Tibial artery (tissue), 4 donors: ENCODE measurements around the gene MCM5.
A peak's percentile ranks its signal among the peaks of the same experiment; 100 is the strongest.

Source experiments
- DNase-seq, 2 donors: peaks; one replicate each; pipeline ENCODE4 v3.0.0-alpha.2; 2019
- H3K27ac ChIP-seq, 2 donors: fragments of 200-600 bp; sonication (generic) in 1 of 2; 1 replicate in 1 of 2; 2 replicates in 1 of 2; pipeline ENCODE4 v1.5.1; 2018 to 2019; ENCODE audit warnings: mild to moderate bottlenecking in 1 of 2
- H3K27me3 ChIP-seq, 2 donors: fragments of 200-600 bp; sonication (generic) in 1 of 2; one replicate each; pipeline versions ENCODE4 v1.5.1 to v1.6.0; 2016 to 2019
- H3K36me3 ChIP-seq, 3 donors: fragments of 200-600 bp; sonication (generic) in 2 of 3; one replicate each; pipeline ENCODE4 v1.5.1; 2016 to 2019; ENCODE audit warnings: mild to moderate bottlenecking in 2 of 3
- H3K4me1 ChIP-seq, 4 donors: fragments of 200-600 bp; sonication (generic) in 2 of 4; 1 replicate in 3 of 4; 2 replicates in 1 of 4; pipeline ENCODE4 v1.5.1; 2016 to 2019
- H3K4me3 ChIP-seq, 2 donors: fragments of 200-600 bp; sonication (generic) in 1 of 2; 1 replicate in 1 of 2; 2 replicates in 1 of 2; pipeline ENCODE4 v1.5.1; 2018 to 2019; ENCODE audit warnings: mild to moderate bottlenecking in 2 of 2
- H3K9me3 ChIP-seq, 3 donors: fragments of 200-600 bp; sonication (generic) in 1 of 3; one replicate each; pipeline ENCODE4 v1.5.1; 2016 to 2019
- CTCF ChIP-seq, 2 experiments: fragments of 200-600 bp in 1 of 2; fragments of 450-650 bp in 1 of 2; IDR thresholded peaks; one replicate each; pipeline ENCODE4 v1.5.1; 2017 to 2019; ENCODE audit warnings: antibody characterized with exemption in 2 of 2, mild to moderate bottlenecking in 1 of 2, moderate library complexity in 1 of 2
- intact Hi-C: fragments of 100-400 bp; cut with DNase I; formaldehyde crosslinking; loops from one replicate; pipeline ENCODE4 v1.15.0; 2023; ENCODE audit warnings: low total_unique reads

The MCM5 gene

GRCh38 chr22:35367331-35367886, 32.5 kb upstream of the MCM5 start:
- no peak overlapping the region for H3K27ac ChIP-seq
- H3K27me3 ChIP-seq, result peaks cover 0 to 39% of the 10 kb centered on the region in 2 donors
- H3K9me3 ChIP-seq, result no peaks in the 10 kb centered on the region
- TF ChIP-seq CTCF (IDR thresholded peaks at IDR 0.05), result no peak
- no peak overlapping the region for H3K4me3 ChIP-seq
- no peaks in the 10 kb centered on the region for H3K36me3 ChIP-seq
- peaks cover 0 to 9% (median 8%) of the 10 kb centered on the region in 4 donors for H3K4me1 ChIP-seq
- intact Hi-C loops, result no loop called here
- DNase-seq, result no peak

DNA sequence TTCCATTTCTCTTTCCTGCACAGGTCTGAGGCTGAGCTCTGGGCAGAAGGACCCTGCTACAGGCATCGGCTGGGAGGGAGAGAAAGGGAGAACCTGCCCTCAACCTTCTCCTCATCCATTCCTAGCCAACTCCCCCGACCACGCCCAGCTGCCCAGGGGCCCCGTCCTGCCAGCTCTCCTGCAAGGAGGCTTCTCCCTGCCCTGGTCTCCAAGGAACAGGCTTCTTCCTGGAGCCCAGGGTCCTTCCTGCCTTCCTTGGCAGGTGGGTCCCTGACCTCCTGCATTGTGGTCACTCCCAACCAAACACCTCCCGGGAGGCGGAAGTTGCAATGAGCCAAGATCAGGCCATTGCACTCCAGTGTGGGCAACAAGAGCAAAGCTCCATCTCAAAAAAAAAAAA, 31.6 kb upstream of the MCM5 start:
- no peaks in the 10 kb centered on the region for H3K9me3 ChIP-seq
- peaks cover 0 to 12% (median 8%) of the 10 kb centered on the region in 4 donors for H3K4me1 ChIP-seq
- H3K27ac ChIP-seq, result no peak overlapping the region
- DNase-seq, result no peak
- TF ChIP-seq CTCF (IDR thresholded peaks at IDR 0.05), result no peak
- H3K27me3 ChIP-seq, result peaks cover 0 to 32% of the 10 kb centered on the region in 2 donors
- intact Hi-C loops, result no loop called here
- no peak overlapping the region for H3K4me3 ChIP-seq
- no peaks in the 10 kb centered on the region for H3K36me3 ChIP-seq

DNA sequence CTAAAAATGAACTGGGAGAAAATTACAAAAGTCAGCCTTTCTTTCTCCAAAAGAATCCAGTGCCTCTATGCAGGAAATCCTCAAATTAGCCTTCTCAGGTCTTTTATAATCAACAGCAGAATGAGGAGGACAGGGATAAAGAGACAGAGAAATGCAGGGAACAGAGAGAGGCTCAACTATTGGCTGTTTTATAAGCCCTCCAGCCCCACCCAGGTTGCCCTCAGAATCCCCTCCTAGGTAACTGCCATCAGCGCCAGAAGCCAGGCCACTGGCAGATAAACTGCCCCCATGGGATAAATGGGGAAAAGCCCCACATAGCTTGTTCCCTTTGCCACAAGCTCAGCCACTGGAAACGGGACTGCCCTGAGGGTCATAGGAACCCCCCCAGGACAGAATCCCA, 29.9 kb upstream of the MCM5 start:
- Histone ChIP-seq H3K36me3 (no peaks in the 10 kb centered on the region), H3K9me3 (no peaks in the 10 kb centered on the region), H3K4me1 (peaks cover 0 to 12% (median 8%) of the 10 kb centered on the region in 4 donors), H3K27ac (no peak overlapping the region), H3K27me3 (peaks cover 0 to 16% of the 10 kb centered on the region in 2 donors), H3K4me3 (no peak overlapping the region)
- no peak for TF ChIP-seq CTCF (IDR thresholded peaks at IDR 0.05)
- DNase-seq, result no peak
- intact Hi-C loops, result no loop called here

DNA sequence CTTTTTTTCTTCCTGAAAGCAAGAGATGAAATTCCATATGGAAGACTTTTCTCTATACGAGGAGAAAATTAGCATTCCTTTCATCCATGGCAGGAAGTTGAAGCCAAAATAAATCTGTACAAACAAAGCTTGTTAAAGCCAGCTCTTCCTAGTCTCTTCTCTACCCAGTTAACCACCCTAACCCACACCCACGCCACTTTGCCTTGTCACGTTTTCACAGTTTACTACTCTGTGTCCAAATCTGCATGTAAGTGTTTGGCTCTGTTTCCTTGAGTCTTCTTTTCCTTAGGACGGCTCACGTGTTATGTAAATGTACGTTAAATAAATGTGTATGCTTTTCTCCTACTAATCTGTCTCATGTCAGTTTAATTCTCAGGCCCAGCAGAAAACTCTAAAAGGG, 26.2 kb upstream of the MCM5 start:
- DNase-seq, result no peak
- Histone ChIP-seq H3K4me3 (no peak overlapping the region), H3K27ac (peak overlapping the region in 1 of 2 donors; percentile 10), H3K4me1 (peaks cover 0 to 29% (median 23%) of the 10 kb centered on the region in 4 donors), H3K27me3 (peaks cover 0 to 3% of the 10 kb centered on the region in 2 donors), H3K9me3 (no peaks in the 10 kb centered on the region), H3K36me3 (no peaks in the 10 kb centered on the region)
- intact Hi-C loops, result no loop called here
- no peak for TF ChIP-seq CTCF (IDR thresholded peaks at IDR 0.05)

- Histone ChIP-seq H3K4me3 (no peak overlapping the region), H3K9me3 (no peaks in the 10 kb centered on the region), H3K27me3 (no peaks in the 10 kb centered on the region), H3K27ac (peak overlapping the region in 1 of 2 donors; percentile 71), H3K4me1 (peaks cover 0 to 32% (median 24%) of the 10 kb centered on the region in 4 donors), H3K36me3 (no peaks in the 10 kb centered on the region)
- DNase-seq, result no peak
- intact Hi-C loops, result no loop called here
- TF ChIP-seq CTCF (IDR thresholded peaks at IDR 0.05), result no peak
Observed at GRCh38 chr22:35375031-35375430, 24.9 kb upstream of the MCM5 start.

DNA sequence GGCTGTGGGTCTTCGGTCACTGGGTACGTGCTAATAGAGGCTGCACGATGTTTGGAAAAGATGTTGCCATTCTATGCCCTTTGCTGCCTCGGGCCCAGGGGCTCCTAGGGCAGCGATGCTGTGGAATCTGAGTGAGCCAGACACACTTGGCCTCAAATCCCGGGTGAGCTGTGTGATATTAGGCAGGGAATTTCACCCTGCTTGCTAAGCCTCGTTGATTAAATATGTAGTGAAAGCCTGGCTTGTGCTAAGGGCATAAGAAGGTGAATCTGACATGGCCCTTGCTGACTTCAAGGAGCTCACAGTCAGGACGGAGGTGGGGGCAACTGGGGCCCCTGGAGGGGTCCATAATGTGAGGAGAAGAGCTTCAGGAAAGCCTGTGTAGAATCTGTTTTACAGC, 24.4 kb upstream of the MCM5 start:
- no peaks in the 10 kb centered on the region for H3K36me3 ChIP-seq
- peak overlapping the region; percentile 71 to 79 for H3K27ac ChIP-seq
- no peak for DNase-seq
- H3K4me3 ChIP-seq, result no peak overlapping the region
- H3K9me3 ChIP-seq, result no peaks in the 10 kb centered on the region
- no peaks in the 10 kb centered on the region for H3K27me3 ChIP-seq
- H3K4me1 ChIP-seq, result peaks cover 0 to 37% (median 28%) of the 10 kb centered on the region in 4 donors
- no peak for TF ChIP-seq CTCF (IDR thresholded peaks at IDR 0.05)
- intact Hi-C loops, result no loop called here
